HG03060 (cell line): ENCODE measurements around the gene DPH7.
"Not testable (repeated sequence)": the region's sequence is repeated elsewhere in the genome, so short reads cannot be mapped to it uniquely, and the experiment has no call there.

Experiments
- ATAC-seq: cut with Tn5 transposase; IDR thresholded peaks from one replicate; pipeline ENCODE4 v1.9.1; 2021; ENCODE audit warnings: low read depth, moderate number of reproducible peaks; ENCODE audit not compliant: unreplicated experiment

The DPH7 gene

GRCh38 chr9:137551264-137552021 lies 27.3 kb downstream of the DPH7 start, which contains the start of gene MRPL41:
Gene MRPL41 (plus strand): TSS chr9:137551879. CDS start chr9:137552082, 203 bp downstream.
- no peak for ATAC-seq

GRCh38 chr9:137550958-137551263 lies 27.8 kb downstream of the DPH7 start:
- not testable (repeated sequence) for ATAC-seq

- no peak for ATAC-seq
These were observed 28.5 kb downstream of the DPH7 start, which contains the start of gene PNPLA7 for GRCh38 chr9:137550231-137550621. Gene PNPLA7 (minus strand): TSS chr9:137550402. CDS start chr9:137550197, 205 bp downstream.

GRCh38 chr9:137547687-137548543 lies 30.8 kb downstream of the DPH7 start:
- ATAC-seq: no peak

GRCh38 chr9:137545123-137545522 lies 33.6 kb downstream of the DPH7 start:
- ATAC-seq: no peak

GRCh38 chr9:137544176-137544760 lies 34.5 kb downstream of the DPH7 start:
- no peak for ATAC-seq

- ATAC-seq: no peak
These were observed 35.3 kb downstream of the DPH7 start for GRCh38 chr9:137543237-137543963.

- no peak for ATAC-seq
These were observed 36.2 kb downstream of the DPH7 start for GRCh38 chr9:137542486-137542885.

GRCh38 chr9:137540536-137540935 lies 38.2 kb downstream of the DPH7 start:
- ATAC-seq: no peak

- ATAC-seq: no peak
These were observed 40.7 kb downstream of the DPH7 start for GRCh38 chr9:137538058-137538457.

- ATAC-seq: not testable (repeated sequence)
These were observed 42.1 kb downstream of the DPH7 start for GRCh38 chr9:137536594-137537131.

- ATAC-seq: no peak
These were observed 43.7 kb downstream of the DPH7 start for GRCh38 chr9:137535120-137535428.

- ATAC-seq: no peak
These were observed 44.2 kb downstream of the DPH7 start for GRCh38 chr9:137534256-137535119.

GRCh38 chr9:137532891-137533468 lies 45.7 kb downstream of the DPH7 start:
- ATAC-seq: not testable (repeated sequence)

- no peak for ATAC-seq
These were observed 47.5 kb downstream of the DPH7 start for GRCh38 chr9:137531099-137531765.

GRCh38 chr9:137530331-137530730 lies 48.4 kb downstream of the DPH7 start:
- ATAC-seq: no peak

GRCh38 chr9:137524981-137525317 lies 53.8 kb downstream of the DPH7 start:
- no peak for ATAC-seq

- ATAC-seq: no peak
These were observed 54.4 kb downstream of the DPH7 start for GRCh38 chr9:137524161-137524980.
